WI38 (cell line): Measurements from ENCODE around the gene TOP1.

Experiments
- H3K4me3 ChIP-seq: 2 replicates; pipeline ENCODE4 v1.5.1; 2011; ENCODE audit warnings: low read depth, mild to moderate bottlenecking, control low read depth, low read length
- CTCF ChIP-seq: IDR thresholded peaks from 2 replicates; pipeline ENCODE4 v1.5.1; 2012; ENCODE audit warnings: low read depth, mild to moderate bottlenecking, control low read depth, low read length

TOP1 gene

GRCh38 chr20:41094353-41095055 lies 65.9 kb downstream of the TOP1 start:
- TF ChIP-seq CTCF: no peak
- H3K4me3 ChIP-seq: no peak overlapping the region

- TF ChIP-seq CTCF: peak; percentile 72
- H3K4me3 ChIP-seq: no peak overlapping the region
Observed at GRCh38 chr20:41095110-41095969, 66.7 kb downstream of the TOP1 start.

- H3K4me3 ChIP-seq: no peak overlapping the region
- no peak for TF ChIP-seq CTCF
Observed at GRCh38 chr20:41098703-41099250, 70.2 kb downstream of the TOP1 start.

GRCh38 chr20:41100001-41100480 lies 71.4 kb downstream of the TOP1 start:
- no peak for TF ChIP-seq CTCF
- H3K4me3 ChIP-seq: no peak overlapping the region

- TF ChIP-seq CTCF: no peak
Observed at GRCh38 chr20:41101660-41102059, 73.0 kb downstream of the TOP1 start.

GRCh38 chr20:41108531-41108930 lies 79.9 kb downstream of the TOP1 start:
- TF ChIP-seq CTCF: no peak
- no peak overlapping the region for H3K4me3 ChIP-seq

More at GRCh38 chr20:41101660-41102059, 73.0 kb downstream of the TOP1 start:
- H3K4me3 ChIP-seq: no peak overlapping the region
